SK-N-SH treated with all-trans-retinoic acid at 6 μM for 48 hours (cell line): Measurements from ENCODE around the gene DND1.

Source experiments
- CSDC2 ChIP-seq: fragments of 250-450 bp; sonication (Bioruptor Pico); IDR thresholded peaks from 2 replicates; pipeline ENCODE4 v1.5.0; 2020; ENCODE audit warnings: mild to moderate bottlenecking, moderate library complexity
- GLIS3 ChIP-seq: fragments of 250-450 bp; sonication (Bioruptor Pico); IDR thresholded peaks from 2 replicates; pipeline ENCODE4 v1.5.0; 2020; ENCODE audit warnings: mild to moderate bottlenecking, moderate library complexity
- OSR1 ChIP-seq: fragments of 250-450 bp; sonication (Bioruptor Pico); IDR thresholded peaks from 2 replicates; pipeline ENCODE4 v1.8.0; 2022; ENCODE audit warnings: moderate library complexity, mild to moderate bottlenecking, inconsistent platforms
- RARB ChIP-seq: fragments of 250-450 bp; sonication (Bioruptor Pico); IDR thresholded peaks from 2 replicates; pipeline ENCODE4 v1.8.0; 2021; ENCODE audit warnings: mild to moderate bottlenecking, moderate library complexity
- ZFP3 ChIP-seq: fragments of 250-450 bp; sonication (Bioruptor Pico); IDR thresholded peaks from 2 replicates; pipeline ENCODE4 v1.5.0; 2020; ENCODE audit warnings: mild to moderate bottlenecking, moderate library complexity
- TF ChIP-seq, protein P1 (sequence below): fragments of 250-450 bp; sonication (Bioruptor Pico); IDR thresholded peaks from 2 replicates; pipeline ENCODE4 v1.5.1; 2021; ENCODE audit warnings: mild to moderate bottlenecking, moderate library complexity
- TF ChIP-seq, protein P2 (sequence below): fragments of 250-450 bp; sonication (Bioruptor Pico); IDR thresholded peaks from 2 replicates; pipeline ENCODE4 v1.8.0; 2020; ENCODE audit warnings: mild to moderate bottlenecking, moderate library complexity, borderline replicate concordance

GRCh38 chr5:140622301-140622700, 51.1 kb downstream of the DND1 start:
- TF ChIP-seq, protein P1, sequence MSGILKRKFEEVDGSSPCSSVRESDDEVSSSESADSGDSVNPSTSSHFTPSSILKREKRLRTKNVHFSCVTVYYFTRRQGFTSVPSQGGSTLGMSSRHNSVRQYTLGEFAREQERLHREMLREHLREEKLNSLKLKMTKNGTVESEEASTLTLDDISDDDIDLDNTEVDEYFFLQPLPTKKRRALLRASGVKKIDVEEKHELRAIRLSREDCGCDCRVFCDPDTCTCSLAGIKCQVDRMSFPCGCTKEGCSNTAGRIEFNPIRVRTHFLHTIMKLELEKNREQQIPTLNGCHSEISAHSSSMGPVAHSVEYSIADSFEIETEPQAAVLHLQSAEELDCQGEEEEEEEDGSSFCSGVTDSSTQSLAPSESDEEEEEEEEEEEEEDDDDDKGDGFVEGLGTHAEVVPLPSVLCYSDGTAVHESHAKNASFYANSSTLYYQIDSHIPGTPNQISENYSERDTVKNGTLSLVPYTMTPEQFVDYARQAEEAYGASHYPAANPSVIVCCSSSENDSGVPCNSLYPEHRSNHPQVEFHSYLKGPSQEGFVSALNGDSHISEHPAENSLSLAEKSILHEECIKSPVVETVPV (CRISPR knock-in tag): no peak
- TF ChIP-seq, protein P2, sequence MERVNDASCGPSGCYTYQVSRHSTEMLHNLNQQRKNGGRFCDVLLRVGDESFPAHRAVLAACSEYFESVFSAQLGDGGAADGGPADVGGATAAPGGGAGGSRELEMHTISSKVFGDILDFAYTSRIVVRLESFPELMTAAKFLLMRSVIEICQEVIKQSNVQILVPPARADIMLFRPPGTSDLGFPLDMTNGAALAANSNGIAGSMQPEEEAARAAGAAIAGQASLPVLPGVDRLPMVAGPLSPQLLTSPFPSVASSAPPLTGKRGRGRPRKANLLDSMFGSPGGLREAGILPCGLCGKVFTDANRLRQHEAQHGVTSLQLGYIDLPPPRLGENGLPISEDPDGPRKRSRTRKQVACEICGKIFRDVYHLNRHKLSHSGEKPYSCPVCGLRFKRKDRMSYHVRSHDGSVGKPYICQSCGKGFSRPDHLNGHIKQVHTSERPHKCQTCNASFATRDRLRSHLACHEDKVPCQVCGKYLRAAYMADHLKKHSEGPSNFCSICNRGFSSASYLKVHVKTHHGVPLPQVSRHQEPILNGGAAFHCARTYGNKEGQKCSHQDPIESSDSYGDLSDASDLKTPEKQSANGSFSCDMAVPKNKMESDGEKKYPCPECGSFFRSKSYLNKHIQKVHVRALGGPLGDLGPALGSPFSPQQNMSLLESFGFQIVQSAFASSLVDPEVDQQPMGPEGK (CRISPR knock-in tag): no peak
- TF ChIP-seq RARB (CRISPR knock-in tag) (no peak), ZFP3 (no peak), OSR1 (CRISPR knock-in tag) (no peak), CSDC2 (no peak), GLIS3 (CRISPR knock-in tag) (no peak)
